ENCODE measurements around the gene PRKN.

- no peak for TF ChIP-seq CTCF (IDR thresholded peaks at IDR 0.05)
- TF ChIP-seq EZH2phosphoT487 (IDR thresholded peaks at IDR 0.05) = no peak
Measured at GRCh38 chr6:162147805-162148204, 579.8 kb downstream of the PRKN start.

Data from neural progenitor cell (in vitro differentiated cells).